Erythroblast (primary cell): ENCODE results near the gene ACOT6.
A peak's percentile ranks its signal among the peaks of the same experiment; 100 is the strongest.
"Not testable (repeated sequence)": the region's sequence is repeated elsewhere in the genome, so short reads cannot be mapped to it uniquely, and the experiment has no call there.

Experiments
- DNase-seq, 2 experiments: peaks; one replicate each; lab custom pipeline; 2025; lab: John Stamatoyannopoulos, UW
- GATA1 ChIP-seq: IDR thresholded peaks from 2 replicates; pipeline ENCODE4 v1.6.1; 2011; ENCODE audit warnings: low read depth, mild to moderate bottlenecking, control low read depth, low read length, moderate library complexity
- POLR2A ChIP-seq: IDR thresholded peaks from 2 replicates; pipeline ENCODE4 v1.6.1; 2011; ENCODE audit warnings: mild to moderate bottlenecking, low read length

ACOT6 gene

GRCh38 chr14:73588695-73589094 is 23.6 kb upstream of the ACOT6 start:
- no peak for TF ChIP-seq GATA1
- TF ChIP-seq POLR2A, result no peak
- DNase-seq, result no peak

DNA sequence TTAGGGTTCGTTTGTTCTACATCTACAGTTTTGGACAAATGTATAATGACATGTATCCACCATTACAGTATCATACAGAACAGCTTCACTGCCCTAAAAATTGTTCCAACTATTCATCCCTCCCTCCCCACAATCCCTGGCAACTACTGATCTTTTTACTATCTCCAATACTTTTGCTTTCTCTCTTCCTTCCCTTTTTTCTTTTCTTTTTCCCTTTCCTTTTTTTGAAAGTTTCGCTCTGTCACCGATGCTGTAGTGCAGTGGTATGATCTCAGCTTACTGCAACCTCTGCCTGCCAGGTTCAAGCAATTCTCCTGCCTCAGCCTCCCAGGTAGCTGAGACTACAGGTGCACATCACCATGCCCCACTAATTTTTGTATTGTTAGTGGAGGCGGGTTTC is 23.2 kb upstream of the ACOT6 start:
- DNase-seq, result no peak
- no peak for TF ChIP-seq POLR2A
- no peak for TF ChIP-seq GATA1

- DNase-seq, result not testable (repeated sequence)
Observed at GRCh38 chr14:73590673-73591004, 21.7 kb upstream of the ACOT6 start.

DNA sequence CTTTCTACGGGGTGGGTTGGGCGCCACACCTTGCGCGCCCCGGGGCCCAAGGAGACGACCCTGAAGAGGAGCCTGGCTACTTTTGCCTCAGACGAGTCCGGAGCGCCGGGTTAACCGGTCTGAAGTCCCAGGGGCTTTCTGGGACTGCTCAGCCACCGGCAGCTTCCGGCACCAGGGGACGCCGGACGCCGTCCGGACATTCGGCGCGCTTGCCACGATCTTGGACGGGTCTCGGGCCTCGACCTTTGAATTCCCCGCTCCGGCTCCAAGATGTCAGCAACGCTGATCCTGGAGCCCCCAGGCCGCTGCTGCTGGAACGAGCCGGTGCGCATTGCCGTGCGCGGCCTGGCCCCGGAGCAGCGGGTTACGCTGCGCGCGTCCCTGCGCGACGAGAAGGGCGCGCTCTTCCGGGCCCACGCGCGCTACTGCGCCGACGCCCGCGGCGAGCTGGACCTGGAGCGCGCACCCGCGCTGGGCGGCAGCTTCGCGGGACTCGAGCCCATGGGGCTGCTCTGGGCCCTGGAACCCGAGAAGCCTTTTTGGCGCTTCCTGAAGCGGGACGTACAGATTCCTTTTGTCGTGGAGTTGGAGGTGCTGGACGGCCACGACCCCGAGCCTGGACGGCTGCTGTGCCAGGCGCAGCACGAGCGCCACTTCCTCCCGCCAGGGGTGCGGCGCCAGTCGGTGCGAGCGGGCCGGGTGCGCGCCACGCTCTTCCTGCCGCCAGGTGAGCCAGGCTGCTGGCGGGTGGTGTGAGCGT is 20.4 kb upstream of the ACOT6 start, which contains the start of gene ACOT4:
TSS of gene ACOT4 (plus strand) at position 184 of the 760 bp plus-strand sequence. CDS start at position 271, 87 bp downstream.
- TF ChIP-seq GATA1 (no peak), POLR2A (peak; percentile 39)
- peak; percentile 43 to 57 for DNase-seq

DNA sequence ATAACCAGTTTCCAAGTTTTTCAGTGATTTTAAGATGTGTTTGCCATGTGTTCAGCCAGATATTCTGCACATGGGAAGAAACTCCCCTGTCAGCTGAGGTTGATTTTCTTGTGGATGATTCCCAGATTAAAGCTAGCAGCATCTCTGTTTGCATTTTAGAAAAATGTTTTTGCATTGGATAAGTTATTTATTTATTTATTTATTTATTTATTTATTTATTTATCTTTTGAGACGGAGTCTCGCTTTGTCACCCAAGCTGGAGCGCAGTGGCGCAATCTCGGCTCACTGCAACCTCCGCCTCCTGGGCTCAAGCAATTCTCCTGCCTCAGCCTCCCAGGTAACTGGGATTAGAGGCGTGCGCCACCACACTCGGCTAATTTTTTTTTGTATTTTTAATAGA is 17.8 kb upstream of the ACOT6 start:
- no peak for TF ChIP-seq GATA1
- no peak for TF ChIP-seq POLR2A

DNA sequence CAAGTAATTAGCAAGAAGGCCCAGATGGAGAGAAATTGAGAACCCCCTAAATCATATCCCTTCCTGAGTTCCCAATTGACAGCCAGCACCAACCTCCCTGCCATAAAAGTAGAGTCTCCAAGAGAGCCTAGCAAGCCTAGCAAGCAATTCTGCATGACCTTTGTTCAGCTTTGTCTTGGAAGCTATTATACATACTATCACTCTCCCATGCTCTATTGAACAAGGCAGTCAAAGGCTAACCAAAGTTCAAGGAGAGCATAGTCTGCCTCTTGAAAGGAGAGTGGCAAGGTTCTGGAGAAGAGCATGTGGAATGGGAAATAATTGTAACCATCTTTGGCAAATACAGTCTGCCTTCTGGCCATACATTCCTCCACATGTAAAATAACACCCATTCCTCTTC is 12.8 kb upstream of the ACOT6 start:
- TF ChIP-seq POLR2A (no peak), GATA1 (no peak)

More for the DNA sequence above, 17.8 kb upstream of the ACOT6 start:
- DNase-seq, result no peak

DNA sequence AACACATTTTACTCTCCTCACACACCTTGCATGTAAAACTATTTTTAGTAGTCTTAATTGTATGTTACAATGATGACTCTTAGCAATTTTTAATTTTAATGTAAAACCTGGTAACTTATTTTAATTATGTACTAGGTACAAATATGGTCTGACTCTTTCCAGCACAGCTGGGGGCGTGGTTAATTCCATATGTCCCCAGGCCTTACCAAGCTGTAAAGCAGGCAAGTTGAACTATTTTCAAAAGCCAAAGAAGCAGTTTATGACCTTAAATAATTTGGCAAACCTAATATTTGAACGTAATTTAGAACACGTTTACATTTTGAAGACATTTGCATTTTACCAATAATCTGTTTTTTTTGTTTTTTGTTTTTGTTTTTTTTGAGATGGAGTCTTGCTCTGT is 9.3 kb upstream of the ACOT6 start:
- TF ChIP-seq POLR2A (no peak), GATA1 (no peak)
- DNase-seq, result no peak

More for the DNA sequence above, 12.8 kb upstream of the ACOT6 start:
- DNase-seq, result no peak

- TF ChIP-seq GATA1 (no peak), POLR2A (no peak)
- DNase-seq, result no peak
Observed at GRCh38 chr14:73606271-73606670, 6.0 kb upstream of the ACOT6 start.

GRCh38 chr14:73607241-73607640 is 5.1 kb upstream of the ACOT6 start:
- no peak for TF ChIP-seq GATA1
- DNase-seq, result no peak

DNA sequence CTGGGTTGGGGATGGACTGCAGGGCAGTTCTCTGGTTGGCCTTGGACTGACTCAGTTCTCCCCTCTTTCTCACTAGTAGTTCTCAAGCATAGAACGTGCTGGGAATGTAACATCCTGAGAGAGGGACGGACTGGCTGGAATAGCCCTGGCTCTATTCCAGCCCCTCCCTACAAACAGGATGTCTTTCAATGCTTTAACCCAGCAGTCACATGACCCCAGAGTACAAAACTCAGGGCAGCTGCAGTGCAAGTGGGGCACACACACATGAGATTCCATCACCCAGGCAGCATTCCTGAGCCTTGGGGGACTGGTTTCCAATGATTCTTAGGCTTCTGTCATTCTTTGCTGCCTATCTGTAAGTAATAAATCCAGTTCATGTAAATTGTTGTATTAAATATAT is 1.6 kb upstream of the ACOT6 start:
- TF ChIP-seq POLR2A, result no peak
- no peak for TF ChIP-seq GATA1
- no peak for DNase-seq

- TF ChIP-seq GATA1, result no peak
- DNase-seq, result peak in 1 of 2 experiments; percentile 36
Observed at GRCh38 chr14:73613046-73613383, 698 bp downstream of the ACOT6 start.

- no peak for DNase-seq
- TF ChIP-seq POLR2A (no peak), GATA1 (no peak)
Observed at GRCh38 chr14:73613419-73613963, 1.2 kb downstream of the ACOT6 start.

- TF ChIP-seq GATA1 (no peak), POLR2A (no peak)
- no peak for DNase-seq
Observed at GRCh38 chr14:73616831-73617230, 4.5 kb downstream of the ACOT6 start.

GRCh38 chr14:73619524-73619923 is 7.2 kb downstream of the ACOT6 start:
- no peak for DNase-seq
- no peak for TF ChIP-seq GATA1
- TF ChIP-seq POLR2A, result no peak

DNA sequence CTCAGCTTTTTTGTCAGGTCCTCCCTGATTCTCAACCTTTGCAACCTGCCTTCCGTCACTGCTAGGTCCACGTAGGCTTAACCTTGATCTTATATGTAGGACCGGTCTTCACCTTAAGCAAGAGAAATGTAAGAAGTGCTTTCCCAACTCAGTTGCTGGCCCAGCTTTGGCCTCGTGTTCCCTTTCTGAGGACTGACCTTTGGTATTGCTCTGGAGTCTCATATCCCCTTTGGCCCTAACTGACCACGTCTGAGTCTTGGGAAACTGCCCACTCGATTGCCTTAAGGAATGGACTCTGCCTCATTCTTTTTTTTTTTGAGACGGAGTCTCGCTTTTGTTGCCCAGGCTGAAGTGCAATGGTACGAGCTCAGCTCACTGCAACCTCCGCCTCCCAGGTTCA is 8.0 kb downstream of the ACOT6 start:
- no peak for DNase-seq
- TF ChIP-seq GATA1 (no peak), POLR2A (no peak)

GRCh38 chr14:73623504-73624054 is 11.3 kb downstream of the ACOT6 start:
- no peak for DNase-seq
- TF ChIP-seq POLR2A (no peak), GATA1 (no peak)
